IPS-NIHi11 (cell line): ENCODE results near the gene MTFMT.
"Not testable (repeated sequence)": the region's sequence is repeated elsewhere in the genome, so short reads cannot be mapped to it uniquely, and the experiment has no call there.

Experiments
- DNase-seq: peaks from one replicate; pipeline ENCODE4 v3.0.0; 2012; ENCODE audit warnings: mixed read lengths, low spot score

Gene MTFMT

GRCh38 chr15:65028921-65029735 is at the start of gene MTFMT:
Gene MTFMT, minus strand, starts transcription at chr15:65029639. Its CDS starts 26 bp downstream, at chr15:65029613.
- DNase-seq: peak; percentile 100

DNA sequence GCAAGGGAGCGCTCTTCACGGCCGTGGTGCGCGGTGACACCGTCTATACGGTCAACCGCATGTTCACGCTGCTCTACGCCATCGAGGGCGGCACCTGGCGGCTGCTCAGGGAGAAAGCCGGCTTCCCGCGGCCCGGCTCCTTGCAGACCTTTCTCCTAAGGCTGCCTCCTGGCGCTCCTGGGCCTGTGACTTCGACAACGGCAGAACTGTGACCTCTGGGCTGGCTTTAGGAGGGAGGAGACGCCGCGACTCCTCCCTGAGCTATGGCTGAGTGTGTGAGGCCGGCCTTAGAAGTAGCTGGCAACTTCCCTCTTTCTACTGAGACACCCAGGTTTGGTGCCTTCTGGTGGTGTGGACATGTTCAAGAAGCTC is 48.5 kb upstream of the MTFMT start:
- DNase-seq: peak; percentile 73

DNA sequence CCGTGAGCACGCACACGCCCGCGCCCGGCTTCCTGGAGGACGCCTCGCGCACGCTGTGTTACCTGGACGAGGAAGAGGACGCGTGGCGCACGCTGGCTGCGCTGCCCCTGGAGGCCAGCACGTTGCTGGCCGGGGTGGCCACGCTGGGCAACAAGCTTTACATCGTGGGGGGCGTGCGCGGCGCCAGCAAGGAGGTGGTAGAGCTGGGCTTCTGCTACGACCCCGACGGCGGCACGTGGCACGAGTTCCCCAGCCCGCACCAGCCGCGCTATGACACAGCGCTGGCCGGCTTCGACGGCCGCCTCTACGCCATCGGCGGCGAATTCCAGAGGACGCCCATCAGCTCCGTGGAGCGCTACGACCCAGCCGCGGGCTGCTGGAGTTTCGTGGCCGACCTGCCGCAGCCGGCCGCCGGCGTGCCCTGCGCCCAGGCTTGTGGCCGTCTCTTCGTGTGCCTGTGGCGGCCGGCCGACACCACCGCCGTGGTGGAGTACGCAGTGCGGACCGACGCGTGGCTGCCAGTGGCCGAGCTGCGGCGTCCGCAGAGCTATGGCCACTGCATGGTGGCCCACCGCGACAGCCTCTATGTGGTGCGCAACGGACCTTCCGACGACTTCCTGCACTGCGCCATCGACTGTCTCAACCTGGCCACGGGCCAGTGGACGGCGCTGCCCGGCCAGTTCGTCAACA is 48.0 kb upstream of the MTFMT start:
- DNase-seq: no peak

DNA sequence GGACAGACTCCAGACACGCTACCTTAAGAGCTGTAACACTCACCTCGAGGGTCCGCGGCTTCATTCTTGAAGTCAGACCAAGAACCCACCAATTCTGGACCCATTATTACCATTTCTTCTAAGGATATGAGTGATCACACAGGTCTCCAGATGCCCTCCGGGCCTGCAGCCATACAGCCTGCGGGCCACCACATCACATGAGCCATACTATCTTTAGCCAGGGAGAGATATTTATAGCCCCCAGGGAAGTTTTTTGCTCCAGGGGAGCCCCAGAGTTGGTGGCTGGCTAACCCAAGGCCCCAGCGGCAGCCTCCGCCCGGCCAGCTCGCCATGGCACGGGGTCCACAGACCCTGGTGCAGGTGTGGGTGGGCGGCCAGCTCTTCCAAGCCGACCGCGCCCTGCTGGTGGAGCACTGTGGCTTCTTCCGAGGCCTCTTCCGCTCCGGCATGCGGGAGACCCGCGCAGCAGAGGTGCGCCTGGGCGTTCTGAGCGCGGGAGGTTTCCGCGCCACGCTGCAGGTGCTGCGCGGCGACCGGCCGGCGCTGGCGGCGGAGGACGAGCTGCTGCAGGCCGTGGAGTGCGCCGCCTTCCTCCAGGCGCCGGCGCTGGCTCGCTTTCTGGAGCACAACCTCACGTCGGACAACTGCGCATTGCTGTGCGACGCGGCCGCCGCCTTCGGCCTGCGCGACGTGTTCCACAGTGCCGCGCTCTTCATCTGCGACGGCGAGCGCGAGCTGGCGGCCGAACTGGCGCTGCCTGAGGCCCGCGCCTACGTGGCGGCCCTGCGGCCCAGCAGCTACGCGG is 47.2 kb upstream of the MTFMT start, which contains the start of gene KBTBD13:
Gene KBTBD13, plus strand, starts transcription at position 261 of the 805 bp plus-strand sequence. Its CDS starts 70 bp downstream, at position 331.
- DNase-seq: no peak

DNA sequence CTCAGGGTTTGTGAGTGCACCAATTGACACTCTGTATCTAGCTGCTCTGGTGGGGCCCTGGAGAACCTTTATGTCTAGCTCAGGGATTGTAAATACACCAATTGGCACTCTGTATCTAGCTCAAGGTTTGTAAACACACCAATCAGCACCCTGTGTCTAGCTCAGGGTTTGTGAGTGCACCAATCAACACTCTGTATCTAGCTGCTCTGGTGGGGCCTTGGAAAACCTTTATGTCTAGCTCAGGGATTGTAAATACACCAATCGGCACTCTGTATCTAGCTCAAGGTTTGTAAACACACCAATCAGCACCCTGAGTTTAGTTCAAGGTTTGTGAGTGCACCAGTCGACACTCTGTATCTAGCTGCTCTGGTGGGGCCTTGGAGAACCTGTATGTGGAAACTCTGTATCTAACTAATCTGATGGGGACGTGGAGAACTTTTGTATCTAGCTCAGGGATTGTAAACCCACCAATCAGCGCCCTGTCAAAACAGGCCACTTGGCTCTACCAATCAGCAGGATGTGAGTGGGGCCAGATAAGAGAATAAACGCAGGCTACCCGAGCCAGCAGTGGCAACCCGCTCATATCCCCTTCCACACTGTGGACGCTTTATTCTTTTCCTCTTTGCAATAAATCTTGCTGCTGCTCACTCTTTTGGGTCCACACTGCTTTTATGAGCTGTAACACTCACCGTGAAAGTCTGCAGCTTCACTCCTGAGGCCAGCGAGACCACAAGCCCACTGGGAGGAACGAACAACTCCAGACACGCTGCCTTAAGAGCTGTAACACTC is 46.4 kb upstream of the MTFMT start:
- DNase-seq: not testable (repeated sequence)

DNA sequence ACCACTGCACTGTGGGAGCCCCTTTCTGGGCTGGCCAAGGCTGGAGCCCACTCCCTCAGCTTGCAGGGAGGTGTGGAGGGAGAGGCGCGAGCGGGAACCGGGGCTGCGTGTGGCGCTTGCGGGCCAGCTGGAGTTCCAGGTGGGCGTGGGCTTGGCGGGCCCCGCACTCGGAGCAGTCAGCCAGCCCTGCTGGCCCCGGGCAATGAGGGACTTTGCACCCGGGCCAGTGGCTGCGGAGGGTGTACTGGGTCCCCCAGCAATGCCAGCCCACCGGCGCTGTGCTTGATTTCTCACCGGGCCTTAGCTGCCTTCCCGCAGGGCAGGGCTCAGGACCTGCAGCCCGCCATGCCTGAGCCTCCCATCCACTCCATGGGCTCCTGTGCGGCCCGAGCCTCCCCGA is 45.5 kb upstream of the MTFMT start:
- DNase-seq: not testable (repeated sequence)

GRCh38 chr15:65072617-65073016 is 43.2 kb upstream of the MTFMT start:
- no peak for DNase-seq

- DNase-seq: no peak
Measured at GRCh38 chr15:65072027-65072426, 42.6 kb upstream of the MTFMT start.

- no peak for DNase-seq
Measured at GRCh38 chr15:65071381-65071811, 42.0 kb upstream of the MTFMT start.

DNA sequence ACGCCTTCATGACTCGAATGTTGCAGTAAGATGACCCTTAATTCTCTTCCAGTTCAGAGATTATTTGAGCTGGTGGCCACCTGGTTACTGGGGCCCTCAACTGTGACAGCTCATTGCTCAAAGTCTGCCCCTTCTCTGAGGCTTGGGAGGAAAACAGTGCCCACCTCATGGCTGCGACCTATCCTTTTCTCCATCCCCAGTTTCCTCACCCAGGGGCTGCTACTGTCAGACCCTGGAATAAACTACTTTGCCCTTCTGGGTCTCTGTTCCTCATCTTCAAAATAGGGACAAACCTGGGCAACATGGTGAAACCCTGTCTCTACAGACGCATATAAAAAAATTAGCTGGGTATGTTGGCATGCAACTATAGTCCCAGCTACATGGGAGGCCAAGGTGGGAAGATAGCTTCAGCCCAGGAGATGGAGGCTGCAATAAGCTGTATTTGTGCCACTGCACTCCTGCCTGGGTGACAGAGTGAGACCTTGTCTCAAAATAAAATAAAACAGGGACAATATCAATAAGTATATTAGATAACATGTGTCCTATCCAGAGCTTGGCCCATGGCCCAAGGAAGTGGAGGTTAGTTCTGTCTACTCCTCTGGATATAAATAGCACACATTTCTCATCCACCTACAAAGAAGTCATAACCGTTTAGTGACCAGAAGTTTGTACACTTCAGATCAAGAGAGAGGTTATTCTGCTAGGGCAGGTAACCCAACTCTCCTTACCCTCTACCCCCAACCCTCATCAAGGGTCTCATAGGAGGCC is 40.5 kb upstream of the MTFMT start:
- DNase-seq: no peak

DNA sequence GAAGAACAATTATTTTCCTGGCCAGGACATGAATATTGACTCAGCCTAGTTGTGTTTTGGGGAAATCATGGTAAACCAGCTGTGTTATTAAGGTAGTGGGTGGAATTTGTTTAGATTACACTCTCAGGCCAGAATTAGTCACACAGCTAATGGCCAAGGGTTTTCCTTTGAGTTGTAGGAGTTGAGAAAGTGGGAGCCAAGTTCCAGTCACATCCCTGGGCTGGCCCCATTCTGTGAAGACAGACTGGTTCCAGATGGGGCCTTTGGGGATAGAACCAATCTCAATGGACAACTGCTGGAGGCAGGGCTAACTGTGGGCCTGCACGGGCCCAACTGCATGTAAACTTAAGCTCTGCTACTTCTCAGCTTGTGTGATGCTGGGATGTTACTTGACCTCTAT is 39.7 kb upstream of the MTFMT start:
- DNase-seq: no peak

GRCh38 chr15:65068403-65068788 is 39.0 kb upstream of the MTFMT start:
- no peak for DNase-seq

GRCh38 chr15:65067645-65068402 is 38.4 kb upstream of the MTFMT start, which contains the start of gene RASL12:
Gene RASL12, minus strand, starts transcription at chr15:65067991. Its CDS starts 156 bp downstream, at chr15:65067835.
- DNase-seq: peak; percentile 89

GRCh38 chr15:65067317-65067644 is 37.8 kb upstream of the MTFMT start:
- DNase-seq: no peak

DNA sequence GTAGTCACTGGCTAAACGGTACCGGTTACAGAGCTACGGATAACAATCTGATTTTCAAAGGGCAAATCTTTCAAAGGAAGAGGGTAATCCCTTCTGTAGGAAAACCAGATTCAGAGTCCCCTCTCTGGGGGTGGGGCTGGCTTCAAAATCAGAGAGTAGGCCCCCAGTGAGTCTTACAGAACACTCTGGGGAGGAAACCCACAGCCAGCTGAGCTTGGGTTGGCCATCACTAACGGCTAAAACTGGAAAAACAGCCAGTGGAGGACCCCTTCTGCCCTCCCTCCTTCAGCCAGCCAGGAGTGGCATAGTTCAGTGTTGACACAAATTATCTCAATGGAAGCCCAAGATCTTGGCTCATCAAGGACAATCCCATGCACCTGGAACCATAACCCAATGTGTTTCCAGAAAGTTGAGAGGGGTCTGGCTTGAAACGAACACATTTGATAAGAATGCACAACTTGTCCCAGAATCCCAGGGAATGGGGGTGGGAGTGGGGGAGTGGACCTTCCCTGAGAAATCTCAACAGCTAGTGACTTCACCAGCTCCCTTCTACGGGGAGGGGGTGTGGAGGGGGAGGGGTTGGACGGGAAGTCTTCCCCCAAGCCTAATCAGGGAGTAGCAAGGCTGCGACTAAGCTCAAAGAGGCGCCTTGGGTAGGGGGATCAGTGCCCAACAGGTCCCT is 37.3 kb upstream of the MTFMT start:
- DNase-seq: peak; percentile 31

GRCh38 chr15:65066001-65066634 is 36.7 kb upstream of the MTFMT start:
- no peak for DNase-seq

- no peak for DNase-seq
Measured at GRCh38 chr15:65062726-65063125, 33.3 kb upstream of the MTFMT start.

GRCh38 chr15:65062061-65062460 is 32.6 kb upstream of the MTFMT start:
- DNase-seq: no peak
